ENCODE measurements around the gene EIF1. TPM values are rescaled to one million over a fixed set of nuclear protein-coding genes. Genes with fewer than 3 reads are reported as not detected.

EIF1 gene
- total and polyA plus RNA-seq, 2 experiments from 2014 or later, result 180 to 989 TPM

DNA sequence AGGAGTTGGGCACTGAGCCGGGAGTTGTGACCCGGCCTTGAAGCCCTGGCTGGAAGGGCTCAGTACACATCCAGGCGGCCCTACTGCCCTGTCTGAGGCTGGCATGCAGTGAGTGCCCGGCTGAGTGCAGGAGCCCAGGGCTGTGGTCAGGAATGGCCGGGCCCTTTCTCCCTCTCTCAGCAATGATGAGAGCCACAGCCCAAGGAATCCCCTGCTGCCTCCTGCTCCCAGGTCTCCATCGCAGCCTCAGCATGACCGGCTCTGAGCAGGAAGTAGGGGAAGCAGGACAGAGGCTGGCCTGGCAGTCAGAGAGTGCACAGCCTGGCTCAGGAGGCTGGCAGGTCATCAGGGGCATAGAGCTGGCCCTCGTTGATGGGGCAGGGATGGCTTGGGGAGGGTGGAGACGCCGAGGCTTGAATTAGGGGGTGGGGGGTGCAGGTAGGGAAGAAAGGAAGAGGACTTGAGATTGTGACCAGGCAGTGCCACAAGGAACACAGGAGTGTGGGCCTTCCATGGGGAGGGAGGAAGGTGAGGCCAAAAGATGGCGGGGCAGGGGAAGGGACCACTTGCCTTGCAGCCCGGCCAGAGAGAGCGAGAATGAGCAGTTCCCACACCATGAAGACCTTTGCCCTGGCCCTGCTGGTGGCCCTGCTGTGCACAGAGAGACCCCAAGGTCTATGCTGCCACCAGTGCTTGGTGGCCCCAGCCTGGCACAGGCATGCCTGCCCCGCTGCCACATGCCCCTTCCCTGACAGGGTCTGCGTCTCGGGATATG, 32.2 kb upstream of the EIF1 start:
- Histone ChIP-seq H3K4me2 (no peak overlapping the region), H4K20me1 (ENCODE audit: insufficient read depth, poor library complexity, severe bottlenecking) (no peaks in the 10 kb centered on the region), H2AFZ (no peak overlapping the region), H3K36me3 (replicated peaks; ENCODE audit: insufficient read depth, low read depth) (no peaks in the 10 kb centered on the region), H3K9me3 (ENCODE audit: low read depth) (no peaks in the 10 kb centered on the region), H3K4me3 (no peak overlapping the region), H3K4me1 (ENCODE audit: insufficient read depth) (peaks cover 44% of the 10 kb centered on the region), H3K27ac (peak overlapping the region; percentile 98), H3K79me2 (no peaks in the 10 kb centered on the region), H3K9me2 (replicated peaks; ENCODE audit: insufficient read depth) (no peaks in the 10 kb centered on the region), H3K27me3 (no peaks in the 10 kb centered on the region)
- 93% methylated on average over 16 of the region's 16 CpGs for WGBS (ENCODE audit: low lambda C conversion rate, missing lambda C conversion rate)
- TF ChIP-seq EZH2phosphoT487 (IDR thresholded peaks at IDR 0.05; ENCODE audit: low read depth, severe bottlenecking, unreplicated experiment) (no peak), EZH2 (IDR thresholded peaks at IDR 0.05; ENCODE audit: borderline replicate concordance) (no peak)
- TF ChIP-seq, protein P1, sequence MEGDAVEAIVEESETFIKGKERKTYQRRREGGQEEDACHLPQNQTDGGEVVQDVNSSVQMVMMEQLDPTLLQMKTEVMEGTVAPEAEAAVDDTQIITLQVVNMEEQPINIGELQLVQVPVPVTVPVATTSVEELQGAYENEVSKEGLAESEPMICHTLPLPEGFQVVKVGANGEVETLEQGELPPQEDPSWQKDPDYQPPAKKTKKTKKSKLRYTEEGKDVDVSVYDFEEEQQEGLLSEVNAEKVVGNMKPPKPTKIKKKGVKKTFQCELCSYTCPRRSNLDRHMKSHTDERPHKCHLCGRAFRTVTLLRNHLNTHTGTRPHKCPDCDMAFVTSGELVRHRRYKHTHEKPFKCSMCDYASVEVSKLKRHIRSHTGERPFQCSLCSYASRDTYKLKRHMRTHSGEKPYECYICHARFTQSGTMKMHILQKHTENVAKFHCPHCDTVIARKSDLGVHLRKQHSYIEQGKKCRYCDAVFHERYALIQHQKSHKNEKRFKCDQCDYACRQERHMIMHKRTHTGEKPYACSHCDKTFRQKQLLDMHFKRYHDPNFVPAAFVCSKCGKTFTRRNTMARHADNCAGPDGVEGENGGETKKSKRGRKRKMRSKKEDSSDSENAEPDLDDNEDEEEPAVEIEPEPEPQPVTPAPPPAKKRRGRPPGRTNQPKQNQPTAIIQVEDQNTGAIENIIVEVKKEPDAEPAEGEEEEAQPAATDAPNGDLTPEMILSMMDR (IDR thresholded peaks at IDR 0.05; ENCODE audit: poor library complexity), result no peak
- no peak for DNase-seq (ENCODE audit: low spot score)

DNA sequence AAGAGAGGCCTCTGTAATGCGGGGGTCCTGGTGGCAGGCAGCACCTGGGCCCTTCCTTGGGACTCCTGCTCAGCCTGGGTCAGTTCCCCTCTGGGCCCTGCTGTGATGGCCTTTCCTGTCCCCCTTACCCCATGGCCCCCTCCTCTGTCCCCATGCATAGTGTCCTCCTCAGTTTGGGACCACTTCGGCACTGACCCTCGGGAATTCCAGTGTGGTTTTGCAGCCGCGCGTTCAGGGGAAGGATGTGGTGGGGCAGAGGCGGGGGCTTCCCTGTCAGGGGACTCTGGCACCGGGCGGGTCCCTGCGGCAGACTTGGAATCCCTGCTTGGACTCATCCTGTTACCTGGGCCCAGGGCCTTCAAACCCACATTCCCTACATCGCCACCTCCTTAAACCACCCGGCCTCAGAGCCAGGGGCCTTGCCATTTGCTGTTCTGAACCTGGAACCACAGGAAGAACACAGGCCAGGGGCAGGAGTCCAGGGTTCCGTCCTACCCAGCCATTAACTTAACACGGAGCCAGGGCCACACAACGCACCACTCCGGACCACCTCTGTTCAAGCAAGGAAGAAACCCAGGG, 31.4 kb upstream of the EIF1 start:
- peaks cover 35% of the 10 kb centered on the region for H3K4me1 ChIP-seq (ENCODE audit: insufficient read depth)
- no peak overlapping the region for H3K27ac ChIP-seq
- H3K9me3 ChIP-seq (ENCODE audit: low read depth), result no peaks in the 10 kb centered on the region
- no peak overlapping the region for H3K4me2 ChIP-seq
- H2AFZ ChIP-seq, result no peak overlapping the region
- H4K20me1 ChIP-seq (ENCODE audit: insufficient read depth, poor library complexity, severe bottlenecking), result no peaks in the 10 kb centered on the region
- no peaks in the 10 kb centered on the region for H3K36me3 ChIP-seq (replicated peaks; ENCODE audit: insufficient read depth, low read depth)
- no peak for DNase-seq (ENCODE audit: low spot score)
- H3K9me2 ChIP-seq (replicated peaks; ENCODE audit: insufficient read depth), result no peaks in the 10 kb centered on the region
- no peaks in the 10 kb centered on the region for H3K27me3 ChIP-seq
- H3K79me2 ChIP-seq, result no peaks in the 10 kb centered on the region
- H3K4me3 ChIP-seq, result no peak overlapping the region
- WGBS (ENCODE audit: low lambda C conversion rate, missing lambda C conversion rate), result 96% methylated on average over 16 of the region's 16 CpGs
- TF ChIP-seq EZH2 (IDR thresholded peaks at IDR 0.05; ENCODE audit: borderline replicate concordance) (no peak), EZH2phosphoT487 (IDR thresholded peaks at IDR 0.05; ENCODE audit: low read depth, severe bottlenecking, unreplicated experiment) (no peak)
- TF ChIP-seq, protein P1 (IDR thresholded peaks at IDR 0.05; ENCODE audit: poor library complexity), result no peak

DNA sequence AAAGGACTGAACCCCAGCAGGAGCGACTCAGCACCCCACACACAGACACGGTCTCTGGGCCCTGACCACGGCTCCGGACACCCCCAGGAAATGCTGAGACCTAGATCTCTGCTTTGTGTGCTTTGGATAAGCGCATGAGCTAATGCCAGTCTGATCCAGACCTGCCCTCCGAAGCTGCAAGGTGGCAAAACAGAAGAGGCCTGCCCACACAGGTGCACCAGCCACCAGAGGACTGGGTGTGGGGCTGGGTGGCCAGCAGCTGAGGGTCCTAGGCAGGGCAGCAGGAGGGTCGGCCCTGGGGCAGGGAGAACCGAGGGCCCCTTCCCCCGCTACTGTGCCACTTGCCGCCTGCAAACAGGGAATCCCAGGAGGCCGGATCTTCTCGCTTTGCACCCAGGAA, 30.7 kb upstream of the EIF1 start:
- Histone ChIP-seq H3K27ac (no peak overlapping the region), H2AFZ (no peak overlapping the region), H3K27me3 (no peaks in the 10 kb centered on the region), H3K4me3 (no peak overlapping the region), H3K9me3 (ENCODE audit: low read depth) (no peaks in the 10 kb centered on the region), H3K36me3 (replicated peaks; ENCODE audit: insufficient read depth, low read depth) (no peaks in the 10 kb centered on the region), H3K4me1 (ENCODE audit: insufficient read depth) (peaks cover 32% of the 10 kb centered on the region), H3K4me2 (no peak overlapping the region), H3K9me2 (replicated peaks; ENCODE audit: insufficient read depth) (no peaks in the 10 kb centered on the region), H4K20me1 (ENCODE audit: insufficient read depth, poor library complexity, severe bottlenecking) (no peaks in the 10 kb centered on the region), H3K79me2 (no peaks in the 10 kb centered on the region)
- TF ChIP-seq, protein P1 (IDR thresholded peaks at IDR 0.05; ENCODE audit: poor library complexity), result no peak
- no peak for TF ChIP-seq EZH2phosphoT487 (IDR thresholded peaks at IDR 0.05; ENCODE audit: low read depth, severe bottlenecking, unreplicated experiment)
- no peak for TF ChIP-seq EZH2 (IDR thresholded peaks at IDR 0.05; ENCODE audit: borderline replicate concordance)
- no peak for DNase-seq (ENCODE audit: low spot score)
- 90% methylated on average over 12 of the region's 12 CpGs for WGBS (ENCODE audit: low lambda C conversion rate, missing lambda C conversion rate)
